GM21576 (cell line): ENCODE results near the gene TMEM63C.

Experiments used
- ATAC-seq: cut with Tn5 transposase; IDR thresholded peaks from one replicate; pipeline ENCODE4 v1.9.1; 2021; ENCODE audit warnings: mild to moderate bottlenecking, moderate library complexity; ENCODE audit not compliant: unreplicated experiment

Gene TMEM63C

GRCh38 chr14:77181603-77182437 is at the start of gene TMEM63C:
TMEM63C (plus strand) TSS chr14:77181798; CDS start chr14:77218814, 37,016 bp downstream.
- peak; percentile 71 for ATAC-seq

GRCh38 chr14:77131871-77132486 is 49.6 kb upstream of the TMEM63C start:
- no peak for ATAC-seq

- ATAC-seq = peak; percentile 60
Measured at GRCh38 chr14:77133720-77134338, 47.8 kb upstream of the TMEM63C start.

- ATAC-seq = no peak
Measured at GRCh38 chr14:77139022-77139421, 42.6 kb upstream of the TMEM63C start.

- no peak for ATAC-seq
Measured at GRCh38 chr14:77139540-77140358, 41.8 kb upstream of the TMEM63C start.

- no peak for ATAC-seq
Measured at GRCh38 chr14:77140359-77141213, 41.0 kb upstream of the TMEM63C start.

GRCh38 chr14:77141214-77142004 is 40.2 kb upstream of the TMEM63C start, which contains the start of gene ZDHHC22:
ZDHHC22 (minus strand) TSS chr14:77141791; CDS start chr14:77139738, 2,053 bp downstream.
- no peak for ATAC-seq

GRCh38 chr14:77142005-77142800 is 39.4 kb upstream of the TMEM63C start:
- ATAC-seq = no peak

GRCh38 chr14:77143071-77143470 is 38.5 kb upstream of the TMEM63C start:
- ATAC-seq = no peak

GRCh38 chr14:77144412-77145115 is 37.0 kb upstream of the TMEM63C start:
- ATAC-seq = no peak

GRCh38 chr14:77145975-77146740 is 35.4 kb upstream of the TMEM63C start:
- ATAC-seq = no peak

GRCh38 chr14:77148510-77149231 is 32.9 kb upstream of the TMEM63C start:
- no peak for ATAC-seq

- ATAC-seq = no peak
Measured at GRCh38 chr14:77151245-77151644, 30.4 kb upstream of the TMEM63C start.

GRCh38 chr14:77151918-77152588 is 29.5 kb upstream of the TMEM63C start:
- ATAC-seq = no peak

GRCh38 chr14:77153802-77154201 is 27.8 kb upstream of the TMEM63C start:
- no peak for ATAC-seq

GRCh38 chr14:77154421-77154820 is 27.2 kb upstream of the TMEM63C start:
- ATAC-seq = no peak
